RPMI8226 (cell line): ENCODE results near the gene TSNAX.
"Not testable (repeated sequence)": the region's sequence is repeated elsewhere in the genome, so short reads cannot be mapped to it uniquely, and the experiment has no call there.

ENCODE experiments used
- DNase-seq: peaks from one replicate; pipeline ENCODE4 v3.0.0-alpha.2; 2015

The TSNAX gene, protein sequence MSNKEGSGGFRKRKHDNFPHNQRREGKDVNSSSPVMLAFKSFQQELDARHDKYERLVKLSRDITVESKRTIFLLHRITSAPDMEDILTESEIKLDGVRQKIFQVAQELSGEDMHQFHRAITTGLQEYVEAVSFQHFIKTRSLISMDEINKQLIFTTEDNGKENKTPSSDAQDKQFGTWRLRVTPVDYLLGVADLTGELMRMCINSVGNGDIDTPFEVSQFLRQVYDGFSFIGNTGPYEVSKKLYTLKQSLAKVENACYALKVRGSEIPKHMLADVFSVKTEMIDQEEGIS

DNA sequence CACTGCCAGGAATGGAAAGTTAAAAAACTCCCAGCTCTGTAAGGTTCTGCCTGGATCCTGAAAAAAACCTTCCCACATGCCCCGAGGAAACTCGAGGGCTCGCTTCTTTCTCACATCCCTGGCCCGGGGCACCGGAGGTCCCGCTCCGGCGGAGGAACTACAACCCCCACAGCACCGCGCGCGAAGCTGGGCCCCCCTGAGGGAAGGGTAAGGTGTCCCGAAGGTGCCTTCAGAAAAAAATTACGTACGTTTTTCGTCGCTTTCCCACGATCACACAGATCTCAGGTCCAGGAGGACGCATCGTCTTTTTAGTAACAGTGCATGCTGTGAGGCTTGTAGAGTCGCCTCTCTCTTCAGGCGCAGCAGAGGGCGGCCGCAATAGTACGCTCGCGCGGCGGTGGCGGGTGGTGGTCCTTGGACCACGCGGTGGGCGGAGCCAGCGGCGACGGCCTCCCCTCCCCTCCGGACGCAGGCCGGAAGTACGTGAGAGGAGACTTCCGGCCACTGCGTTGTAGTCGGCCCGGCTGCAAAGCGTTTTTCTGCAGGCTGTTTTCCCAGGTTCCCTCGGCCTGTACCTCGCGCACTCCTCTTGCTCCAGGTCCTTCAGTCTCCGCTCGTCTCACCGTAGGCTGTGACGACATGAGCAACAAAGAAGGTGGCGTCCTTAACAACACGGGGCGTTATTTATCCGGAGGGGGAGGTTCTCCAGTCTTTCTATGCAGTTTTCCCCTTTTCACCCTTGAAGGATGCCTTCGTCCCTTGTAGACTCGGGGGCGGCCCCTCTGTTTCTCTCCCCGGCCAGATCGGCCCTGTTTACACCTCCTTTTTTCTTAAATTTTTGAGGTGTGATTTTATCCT, at the start of gene TSNAX:
TSS of gene TSNAX (plus strand) at position 498 of the 858 bp plus-strand sequence. CDS start at position 640, 142 bp downstream.
- DNase-seq: peak; percentile 99

DNA sequence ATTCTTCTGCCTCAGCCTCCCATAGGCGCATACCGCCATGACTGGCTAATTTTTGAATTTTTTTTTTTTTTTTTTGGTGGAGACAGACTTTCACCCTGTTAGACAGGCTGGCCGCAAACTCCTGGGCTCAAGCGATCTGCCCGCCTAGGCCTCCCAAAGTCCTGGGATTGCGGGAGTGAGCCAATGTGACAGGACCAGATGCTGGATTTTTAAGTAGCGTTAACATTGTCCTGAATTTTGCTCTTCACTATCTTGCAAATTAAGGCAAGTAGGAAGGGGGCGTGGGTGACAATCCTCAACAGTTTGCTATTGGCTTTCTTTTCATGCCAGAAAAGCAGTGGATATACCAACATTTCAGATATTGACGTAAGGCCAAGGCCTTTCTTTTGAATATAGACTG, 49.7 kb upstream of the TSNAX start:
- DNase-seq: no peak

DNA sequence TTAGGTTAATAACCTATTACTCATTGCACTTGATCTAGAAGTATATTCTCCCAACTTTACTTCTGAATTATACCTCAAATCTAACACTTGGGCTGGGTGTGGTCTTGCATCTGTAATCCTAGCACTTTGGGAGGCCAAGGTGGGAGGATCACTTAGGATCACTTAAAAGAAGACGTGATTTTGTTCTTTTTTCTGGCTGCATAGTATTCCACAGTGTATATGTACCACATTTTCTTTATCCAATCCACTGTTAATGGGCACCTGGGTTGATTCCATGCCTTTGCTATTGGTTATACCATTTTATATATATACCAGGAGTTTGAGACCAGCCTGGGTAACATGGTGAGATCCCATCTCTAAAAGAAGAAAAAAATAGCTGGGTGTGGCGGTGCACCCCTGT, 48.5 kb upstream of the TSNAX start:
- DNase-seq: no peak

DNA sequence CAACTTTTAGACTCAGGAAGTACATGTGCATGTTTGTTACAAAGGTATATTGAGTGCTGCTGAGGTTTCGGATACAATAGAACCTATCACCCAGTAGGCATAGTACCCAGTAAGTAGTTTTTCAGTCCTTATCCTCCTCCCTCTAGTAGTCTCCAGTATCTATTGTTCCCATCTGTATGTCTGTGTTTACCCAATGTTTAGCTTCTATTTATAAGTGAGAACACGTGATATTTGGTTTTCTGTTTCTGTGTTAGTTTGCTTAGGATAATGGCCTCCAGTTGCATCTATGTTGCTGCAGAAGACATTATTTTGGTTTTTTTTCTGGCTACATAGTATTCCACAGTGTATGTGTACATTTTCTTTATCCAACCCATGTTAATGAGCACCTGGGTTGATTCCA, 47.2 kb upstream of the TSNAX start:
- DNase-seq: no peak

DNA sequence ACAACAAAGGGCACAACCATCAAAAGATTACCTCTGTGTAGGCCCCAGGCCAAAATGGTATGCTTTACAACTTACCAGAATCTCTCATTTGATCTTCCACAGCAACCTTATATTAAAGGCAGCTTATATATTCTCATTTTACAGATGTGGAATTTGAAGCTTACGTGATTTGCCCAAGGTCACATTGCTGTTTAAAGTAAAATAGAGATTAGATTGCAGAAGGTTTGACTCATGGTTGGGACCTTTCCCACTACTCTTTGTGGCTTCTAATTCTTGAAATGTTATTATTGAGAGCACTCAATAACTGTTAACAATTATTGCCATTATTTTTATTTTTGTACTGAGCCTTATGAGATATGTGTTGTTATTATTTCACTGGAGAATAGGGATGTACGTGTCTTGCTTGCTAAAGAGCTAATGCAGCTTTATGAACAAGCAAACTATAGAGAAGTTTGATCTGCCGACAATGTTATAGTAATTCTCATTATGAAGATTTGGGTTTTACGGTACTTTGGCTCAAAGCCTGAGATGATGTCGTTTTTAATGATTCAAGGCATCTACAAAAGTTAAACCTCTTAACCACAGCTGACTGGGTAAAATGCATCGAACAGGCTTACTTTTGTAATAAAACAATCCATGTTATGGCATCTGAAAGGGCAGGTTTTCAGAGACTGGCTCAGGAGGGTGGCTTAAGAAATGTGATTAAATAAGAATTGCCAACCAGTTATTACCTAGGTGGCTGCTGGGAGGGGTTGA, 43.3 kb upstream of the TSNAX start:
- no peak for DNase-seq

DNA sequence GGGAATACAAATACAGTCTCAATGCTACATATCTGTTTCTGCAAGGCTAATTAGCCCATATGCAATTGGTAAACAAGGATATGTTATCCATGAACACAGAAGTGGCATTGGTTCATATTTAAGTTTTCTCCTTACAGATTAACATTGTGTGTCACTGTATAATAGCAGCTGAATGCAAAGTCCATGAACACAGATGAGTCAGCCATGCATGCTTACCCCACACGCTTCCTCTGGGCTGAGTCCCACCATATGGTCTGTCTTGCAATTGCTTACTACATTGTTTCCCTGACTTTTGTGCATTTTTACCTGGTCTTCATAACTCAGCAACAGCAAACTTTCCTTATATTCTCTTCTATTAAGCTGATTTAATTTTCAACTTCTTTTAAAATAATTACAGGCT, 41.5 kb upstream of the TSNAX start:
- no peak for DNase-seq

DNA sequence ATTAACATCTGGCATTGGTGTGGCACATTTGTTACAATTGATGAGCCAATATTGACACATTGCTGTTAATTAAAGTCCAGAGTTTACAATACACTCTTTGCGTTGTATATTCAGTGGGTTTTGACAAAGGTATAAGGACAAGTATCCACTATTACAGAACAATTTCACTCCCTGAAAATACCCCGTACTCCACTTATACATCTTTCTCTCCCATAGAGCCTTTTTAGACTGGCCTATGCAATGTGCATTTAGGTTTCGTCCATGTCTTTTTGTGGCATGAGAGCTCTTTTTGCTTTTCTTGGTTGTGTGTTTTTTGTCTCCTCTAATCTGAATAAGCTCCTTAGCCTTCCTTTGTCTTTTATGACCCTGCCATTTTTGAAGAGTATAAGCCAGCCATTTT, 40.6 kb upstream of the TSNAX start:
- no peak for DNase-seq

DNA sequence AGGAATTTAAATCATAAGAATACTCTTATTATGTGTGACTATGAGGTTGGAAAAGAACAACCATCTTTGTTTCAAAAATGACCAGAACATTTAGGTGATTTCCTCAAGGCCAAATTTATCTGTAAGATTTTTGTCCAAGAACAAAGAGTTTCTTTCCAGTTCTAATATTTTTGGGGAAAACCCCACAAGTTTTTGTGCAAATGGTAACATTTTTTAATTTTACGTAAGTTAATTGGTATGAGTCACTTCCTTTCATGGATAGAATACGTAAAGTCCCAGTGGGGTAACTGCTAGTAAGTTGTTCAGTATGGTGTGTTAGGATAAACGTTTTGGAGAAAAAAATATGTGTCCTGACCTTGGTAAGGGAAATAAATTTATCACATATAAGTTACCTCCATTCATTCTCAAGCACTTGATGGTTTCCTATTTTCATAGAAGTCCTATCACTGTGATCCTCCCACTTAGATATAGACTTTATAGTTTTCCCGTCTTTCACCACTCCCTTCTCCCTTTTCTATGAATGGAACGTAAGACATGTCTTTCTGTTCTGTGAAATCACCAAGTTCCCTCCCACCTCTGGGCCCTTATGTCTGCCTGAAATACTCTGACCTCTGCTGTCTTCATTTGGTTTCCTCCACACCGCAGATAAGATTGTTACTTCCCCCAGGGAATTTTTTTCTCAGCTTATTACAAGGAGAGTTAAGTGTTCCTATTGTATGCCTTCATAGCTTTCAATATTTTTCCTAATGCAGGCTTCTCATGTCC, 34.9 kb upstream of the TSNAX start:
- no peak for DNase-seq

DNA sequence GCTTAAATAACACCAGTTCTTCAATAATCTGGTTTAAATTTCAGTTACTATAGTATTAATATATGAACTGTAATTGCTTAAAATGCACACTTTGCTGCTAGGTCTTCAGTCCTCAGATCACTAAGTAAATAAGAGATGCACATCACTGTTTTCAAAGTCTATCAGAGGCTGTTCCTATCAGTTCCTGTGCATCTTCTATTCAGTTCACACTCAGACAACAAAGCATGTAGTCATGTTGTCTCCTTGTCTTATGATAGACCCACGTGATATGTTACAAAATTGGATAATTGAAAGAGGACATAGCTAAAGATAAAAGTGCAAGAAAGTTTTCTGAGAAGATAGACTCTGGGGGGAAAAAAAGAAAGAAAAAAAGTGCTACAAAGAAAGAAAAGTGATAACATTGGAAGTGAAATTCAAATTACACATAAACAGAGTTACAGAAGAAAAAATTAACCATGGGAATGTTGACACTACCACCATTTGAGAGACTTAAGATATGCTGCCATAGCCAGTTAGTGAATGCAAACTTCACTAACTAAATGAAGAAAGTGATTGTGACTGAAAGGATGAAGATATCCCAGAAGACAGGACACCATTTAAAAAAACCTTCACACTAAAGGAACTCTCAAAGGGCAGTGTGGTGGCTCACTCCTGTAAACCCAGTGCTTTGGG, 33.9 kb upstream of the TSNAX start:
- DNase-seq: no peak

DNA sequence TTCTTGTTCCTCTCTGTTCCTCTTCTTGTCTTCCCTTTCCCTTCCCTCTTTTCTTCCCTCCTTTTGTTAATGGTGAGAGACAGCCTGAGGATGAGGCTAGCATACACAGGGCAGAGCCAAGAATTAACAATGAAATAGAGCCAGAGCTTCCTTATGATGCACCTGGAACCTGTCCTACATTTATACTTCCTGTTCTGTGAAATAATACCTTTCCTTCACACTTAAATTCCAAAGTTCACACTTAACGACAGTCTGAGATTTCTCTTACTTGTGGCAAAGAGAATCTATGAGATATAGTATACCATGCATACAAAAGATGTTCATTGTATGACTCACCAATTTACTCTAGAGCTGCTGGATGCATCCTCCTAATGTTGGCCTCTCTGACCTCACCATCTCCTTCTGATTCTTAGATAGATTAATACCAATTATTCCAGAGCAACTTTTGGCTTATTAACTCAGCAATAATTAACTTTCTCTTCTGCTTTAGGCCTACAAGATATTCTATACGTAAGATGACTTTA, 30.8 kb upstream of the TSNAX start:
- DNase-seq: no peak

DNA sequence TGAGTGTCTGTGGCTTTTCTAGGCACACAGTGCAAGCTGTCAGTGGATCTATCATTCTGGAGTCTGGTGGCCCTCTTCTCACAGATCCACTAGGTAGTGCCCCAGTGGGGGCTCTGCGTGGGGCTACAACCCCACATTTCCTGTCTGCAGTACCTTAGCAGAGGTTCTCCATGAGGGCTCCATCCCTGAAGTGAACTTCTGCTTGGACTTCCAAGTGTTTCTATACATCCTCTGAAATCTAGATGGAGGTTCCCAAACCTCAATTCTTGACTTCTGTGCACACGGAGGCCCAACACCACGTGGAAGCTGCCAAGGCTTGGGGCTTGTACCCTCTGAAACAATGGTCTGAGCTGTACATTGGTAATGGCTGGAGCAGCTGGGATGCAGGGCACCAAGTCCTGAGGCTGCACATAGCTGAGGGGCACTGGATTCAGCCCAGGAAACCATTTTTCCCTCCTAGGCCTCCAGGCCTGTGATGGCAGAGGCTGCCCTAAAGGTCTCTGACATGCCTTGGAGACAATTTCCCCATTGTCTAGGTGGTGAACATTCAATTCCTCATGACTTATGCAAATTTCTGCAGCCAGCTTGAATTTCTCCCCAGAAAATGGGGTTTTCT, 29.2 kb upstream of the TSNAX start:
- no peak for DNase-seq

DNA sequence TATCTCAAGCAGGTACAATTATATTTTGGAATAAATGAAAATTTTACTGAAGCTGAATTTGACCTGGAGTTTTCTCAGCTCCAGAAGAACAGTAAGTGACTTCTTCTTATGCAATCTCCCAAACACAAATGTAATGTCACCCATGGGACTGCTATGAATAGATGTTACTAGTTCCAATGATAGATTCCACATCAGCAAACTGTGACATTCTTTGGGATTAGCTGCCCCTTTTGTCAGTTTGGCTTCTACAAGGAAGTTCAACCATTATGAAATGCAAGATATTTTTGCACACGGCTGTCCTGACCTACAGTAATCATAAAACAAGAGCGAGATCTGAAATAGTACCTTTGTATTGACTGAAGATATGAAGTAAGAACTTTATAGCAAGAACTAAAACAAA, 27.8 kb upstream of the TSNAX start:
- DNase-seq: no peak

DNA sequence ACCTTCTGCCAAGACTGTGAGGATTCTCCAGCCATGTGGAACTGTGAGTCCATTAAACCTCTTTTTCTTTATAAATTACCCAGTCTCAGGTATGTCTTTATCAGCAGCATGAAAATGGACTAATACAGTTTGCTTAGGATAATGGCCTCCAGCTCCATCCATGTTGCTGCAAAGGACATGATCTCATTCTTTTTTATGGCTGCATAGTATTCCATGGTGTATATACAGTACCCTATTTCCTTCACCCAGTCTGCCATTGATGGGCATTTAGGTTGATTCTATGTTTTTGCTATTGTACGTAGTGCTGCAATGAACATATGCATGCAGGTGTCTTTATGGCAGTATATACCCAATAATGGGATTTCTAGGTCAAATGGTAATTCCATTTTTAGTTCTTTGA, 25.3 kb upstream of the TSNAX start:
- not testable (repeated sequence) for DNase-seq

DNA sequence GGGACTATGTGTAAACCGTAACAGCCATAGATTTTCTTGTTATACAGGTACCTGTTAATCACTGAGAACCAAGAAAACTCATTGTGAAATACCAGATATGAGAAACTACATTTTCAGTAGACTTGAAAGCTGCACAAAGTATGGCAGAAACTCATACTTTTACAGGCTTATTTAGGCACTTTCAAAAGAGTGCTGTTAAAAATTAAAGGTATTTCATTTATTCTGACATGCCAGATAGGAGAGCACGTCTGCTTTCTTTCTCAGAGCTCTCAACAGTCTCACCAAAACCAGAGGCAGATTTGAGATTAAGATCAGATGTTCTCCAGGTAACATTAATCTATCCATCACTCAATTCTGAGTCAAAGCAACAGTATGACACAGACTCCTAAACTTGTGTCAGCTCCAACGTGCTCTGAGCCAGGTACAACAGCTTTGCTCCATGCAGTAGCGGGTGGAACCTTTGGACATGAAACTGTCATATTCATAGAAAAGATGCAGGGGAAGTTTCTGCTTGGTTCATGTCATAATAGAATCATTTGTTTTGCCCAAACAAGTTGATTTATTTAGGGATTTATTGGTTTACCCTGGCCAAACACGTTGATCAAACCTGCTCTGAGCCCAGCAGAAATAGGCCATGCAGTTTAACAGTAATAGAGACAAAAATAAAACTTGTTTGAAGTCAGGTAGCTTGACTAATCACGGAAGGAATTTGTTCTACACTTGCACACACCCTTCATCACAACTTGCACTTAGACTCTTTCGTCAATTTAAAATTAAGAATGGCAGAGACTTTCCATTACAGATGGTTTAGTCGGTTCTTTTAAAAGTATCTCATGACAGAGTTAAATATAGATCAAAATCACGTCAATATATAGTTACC, 20.8 kb upstream of the TSNAX start:
- no peak for DNase-seq

DNA sequence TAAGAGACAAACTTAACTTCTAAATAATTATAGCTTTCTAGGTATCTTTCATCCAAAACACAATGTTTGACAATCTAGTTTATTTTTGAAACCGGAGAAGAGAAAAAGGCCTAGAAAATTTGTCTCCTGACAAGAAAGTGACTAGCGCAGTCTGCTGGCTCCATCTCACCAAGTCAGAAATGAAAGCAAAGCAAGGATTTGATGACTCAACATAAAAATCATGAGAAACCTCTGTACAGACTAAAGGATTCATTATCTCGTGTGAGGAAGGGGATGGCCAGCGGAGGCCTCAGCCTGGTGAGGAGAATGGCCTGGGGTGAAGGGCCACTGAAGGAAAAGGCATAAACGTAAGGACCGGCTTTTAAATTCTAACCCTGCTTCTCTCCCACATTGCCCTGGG, 20.0 kb upstream of the TSNAX start:
- DNase-seq: no peak

DNA sequence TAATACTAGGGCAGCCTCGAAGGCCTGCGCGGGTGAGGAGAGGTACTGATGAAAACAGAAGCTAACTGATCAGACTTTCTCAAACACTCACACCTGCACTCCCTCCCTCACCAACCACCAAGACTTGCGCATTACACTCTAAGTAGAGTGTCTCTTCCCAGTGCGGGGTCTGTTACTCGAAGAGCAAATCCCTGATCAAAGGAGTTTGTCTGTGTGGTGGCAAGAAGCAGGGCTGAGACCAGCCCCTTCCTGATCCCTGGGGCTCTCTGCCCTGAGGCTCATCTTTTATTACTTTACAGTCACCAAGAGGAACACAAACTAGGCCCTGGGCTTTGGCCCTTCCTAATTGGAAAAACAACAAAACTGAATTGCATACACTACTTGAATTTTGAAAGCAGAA, 19.5 kb upstream of the TSNAX start:
- DNase-seq: no peak

DNA sequence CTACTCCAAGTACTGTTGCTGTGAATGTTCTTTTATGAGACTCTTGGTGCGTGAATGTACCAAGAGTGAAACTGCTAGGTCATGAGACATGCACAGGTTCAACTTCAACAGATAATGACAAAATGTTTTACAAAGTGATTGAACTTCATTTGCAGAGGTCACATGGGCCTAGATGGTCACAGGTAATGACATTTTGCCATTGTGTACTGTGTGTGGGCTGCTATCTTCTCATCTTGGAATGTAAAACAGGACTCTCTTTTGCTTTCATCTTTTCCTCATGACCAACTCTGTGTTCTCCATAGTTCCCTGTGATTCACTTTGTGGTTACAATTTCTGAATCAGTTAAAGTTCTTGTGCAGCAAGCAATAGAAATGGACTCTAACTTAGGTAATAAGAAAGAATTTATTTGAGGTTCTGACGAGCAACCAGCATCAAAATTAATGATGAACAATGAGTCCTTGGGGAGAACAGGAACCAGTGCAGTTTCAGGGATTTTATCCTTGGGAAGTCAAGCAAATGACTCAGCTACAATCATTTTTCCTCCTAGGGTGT, 16.2 kb upstream of the TSNAX start:
- DNase-seq: no peak

DNA sequence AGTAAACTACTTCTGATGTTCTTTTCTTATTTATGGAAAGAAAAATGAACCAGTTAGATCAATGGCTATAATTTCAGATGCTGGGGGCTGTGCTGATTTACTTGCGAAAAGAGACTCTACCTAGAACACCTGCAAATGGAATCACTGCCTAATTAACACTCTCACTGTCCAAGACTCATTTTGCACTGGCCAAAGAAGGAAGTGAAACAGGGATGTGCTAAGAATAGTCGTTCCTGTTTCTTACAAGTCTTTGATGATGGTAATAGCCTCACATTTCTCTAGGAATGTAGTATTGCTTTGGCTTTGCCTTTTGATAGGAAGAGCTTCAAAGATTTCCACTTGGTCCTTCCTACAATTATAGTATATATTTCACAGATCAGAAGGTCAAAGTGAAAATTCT, 12.7 kb upstream of the TSNAX start:
- DNase-seq: peak; percentile 74

DNA sequence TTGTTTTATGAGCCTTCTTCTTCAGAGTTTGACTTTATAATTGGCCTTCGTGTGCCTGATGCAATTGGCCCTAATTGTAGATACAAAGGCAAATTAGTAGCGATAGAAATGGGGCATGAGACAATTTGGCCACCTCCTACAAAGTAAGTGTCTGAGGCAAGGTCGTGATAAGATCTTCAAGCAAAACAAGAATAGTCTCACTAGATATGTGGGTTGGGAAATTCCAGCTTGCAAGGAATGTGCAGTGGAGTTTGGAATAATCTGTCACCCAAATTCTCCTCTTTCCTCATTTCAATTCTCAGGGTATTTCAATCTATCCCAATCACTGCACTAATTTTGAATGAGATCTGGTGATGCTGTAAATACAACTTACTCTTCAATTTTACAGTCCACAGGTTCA, 11.4 kb upstream of the TSNAX start:
- DNase-seq: no peak

DNA sequence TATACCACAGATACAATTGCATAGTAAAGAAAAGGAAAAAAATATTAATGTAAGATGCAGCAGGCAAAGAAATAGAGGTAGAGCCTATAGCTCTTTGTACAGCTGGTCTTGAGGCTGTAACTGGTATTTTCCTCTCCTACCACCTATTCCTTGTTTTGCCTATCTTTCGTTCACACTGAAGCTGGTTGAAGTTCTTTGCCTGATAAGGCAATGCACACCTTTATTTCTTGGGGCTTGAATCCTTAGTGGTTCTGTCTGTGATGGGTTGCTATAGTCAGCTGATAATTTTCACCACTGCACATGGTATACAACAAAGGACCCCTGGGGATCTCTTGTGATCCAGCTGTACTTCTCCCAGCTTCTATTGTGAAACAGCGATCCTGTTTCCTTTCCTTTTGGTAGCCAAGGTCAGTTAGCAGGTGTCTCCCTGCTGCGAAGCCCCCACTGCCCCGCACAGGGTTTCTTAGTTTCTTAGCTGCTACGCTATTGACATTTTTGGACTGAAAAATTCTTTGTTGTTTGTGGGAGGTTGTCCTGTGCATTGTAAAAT, 9.9 kb upstream of the TSNAX start:
- DNase-seq: no peak
